ENCODE measurements around the gene FAM83G.
A peak's percentile ranks its signal among the peaks of the same experiment; 100 is the strongest.

Gene FAM83G

GRCh38 chr17:19010729-19011505 lies 6.4 kb upstream of the FAM83G start:
- H3K27ac Mint-ChIP-seq, result peak overlapping the region; percentile 75 to 83
- H3K4me1 Mint-ChIP-seq (ENCODE audit: low read depth in 2 of 2), result peaks cover 0 to 6% of the 10 kb centered on the region in 2 donors
- H3K36me3 Mint-ChIP-seq (ENCODE audit: insufficient read depth), result peaks cover 4% of the 10 kb centered on the region
- H3K27me3 Mint-ChIP-seq, result peaks cover 0 to 12% of the 10 kb centered on the region in 2 donors
- no peak overlapping the region for H3K4me3 Mint-ChIP-seq
- ATAC-seq (replicated peaks), result no peak
- no peak for DNase-seq
- H3K9me3 Mint-ChIP-seq, result no peaks in the 10 kb centered on the region

GRCh38 chr17:19009970-19010369 lies 5.4 kb upstream of the FAM83G start:
- Mint-ChIP-seq H3K4me3 (no peak overlapping the region), H3K4me1 (ENCODE audit: low read depth in 2 of 2) (peaks cover 0 to 9% of the 10 kb centered on the region in 2 donors), H3K36me3 (ENCODE audit: insufficient read depth) (peaks cover 7% of the 10 kb centered on the region), H3K27ac (peak overlapping the region in 1 of 2 donors; percentile 11), H3K9me3 (no peaks in the 10 kb centered on the region), H3K27me3 (peaks cover 0 to 2% of the 10 kb centered on the region in 2 donors)
- DNase-seq (no peak), ATAC-seq (replicated peaks) (no peak)

DNA sequence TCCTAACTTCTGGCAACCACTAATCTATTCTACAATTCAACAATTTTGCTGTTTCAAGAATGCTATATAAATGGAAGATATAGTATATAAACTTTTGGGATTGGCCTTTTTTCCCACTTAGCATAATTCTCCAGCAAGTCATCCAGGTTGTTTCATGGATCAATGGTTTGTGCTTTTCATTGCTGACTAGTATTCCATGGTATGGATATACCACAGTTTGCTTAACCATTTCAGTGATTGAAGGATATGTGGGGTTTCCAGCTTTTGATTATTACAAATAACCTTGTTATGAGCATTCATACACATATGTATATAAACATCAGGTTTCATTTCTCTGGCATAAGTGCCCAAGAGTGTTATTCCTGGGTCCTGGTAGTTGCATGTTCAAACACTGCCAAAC lies 2.1 kb upstream of the FAM83G start:
- peak overlapping the region; percentile 91 to 92 for H3K27ac Mint-ChIP-seq
- H3K4me1 Mint-ChIP-seq (ENCODE audit: low read depth in 2 of 2), result peaks cover 17 to 28% of the 10 kb centered on the region in 2 donors
- ATAC-seq (replicated peaks) (no peak), DNase-seq (no peak)
- no peak overlapping the region for H3K4me3 Mint-ChIP-seq
- H3K27me3 Mint-ChIP-seq, result no peaks in the 10 kb centered on the region
- no peaks in the 10 kb centered on the region for H3K9me3 Mint-ChIP-seq
- peaks cover 10% of the 10 kb centered on the region for H3K36me3 Mint-ChIP-seq (ENCODE audit: insufficient read depth)

DNA sequence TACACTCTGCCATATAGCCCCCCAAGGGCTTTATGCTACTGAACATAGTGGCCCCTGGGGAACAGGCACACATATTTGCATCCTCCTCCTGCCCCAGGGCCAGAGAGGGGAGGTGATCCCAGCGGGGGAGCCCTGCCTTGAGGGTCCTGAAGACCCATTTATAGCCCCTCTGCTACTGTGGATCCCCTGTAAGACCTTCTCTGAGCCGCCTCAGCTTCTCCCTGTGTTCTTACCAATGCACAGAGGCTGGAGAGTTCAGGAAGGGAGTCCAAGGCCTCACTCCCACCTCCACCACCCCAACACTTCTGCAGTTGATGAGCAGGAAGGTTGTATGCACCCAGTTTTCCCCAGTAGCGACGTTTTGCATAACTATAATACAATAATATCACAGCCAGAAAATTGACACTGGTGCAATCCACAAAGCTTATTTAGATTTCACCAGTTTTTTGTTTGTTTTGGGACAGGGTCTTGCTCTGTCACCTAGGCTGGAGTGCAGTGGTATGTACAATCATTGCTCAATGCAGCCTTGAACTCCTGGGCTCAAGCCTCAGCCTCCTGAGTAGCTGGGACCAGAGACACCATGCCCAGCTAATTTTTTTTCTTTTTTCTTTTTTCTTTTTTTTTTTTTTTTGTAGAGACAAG lies 1.3 kb upstream of the FAM83G start:
- peaks cover 22 to 29% of the 10 kb centered on the region in 2 donors for H3K4me1 Mint-ChIP-seq (ENCODE audit: low read depth in 2 of 2)
- no peak for ATAC-seq (replicated peaks)
- peaks cover 10% of the 10 kb centered on the region for H3K36me3 Mint-ChIP-seq (ENCODE audit: insufficient read depth)
- peak overlapping the region; percentile 91 to 92 for H3K27ac Mint-ChIP-seq
- peak overlapping the region; percentile 18 to 86 for H3K4me3 Mint-ChIP-seq
- no peaks in the 10 kb centered on the region for H3K9me3 Mint-ChIP-seq
- no peaks in the 10 kb centered on the region for H3K27me3 Mint-ChIP-seq
- no peak for DNase-seq

GRCh38 chr17:19005137-19005773 lies 691 bp upstream of the FAM83G start:
- DNase-seq (no peak), ATAC-seq (replicated peaks) (no peak)
- no peaks in the 10 kb centered on the region for H3K9me3 Mint-ChIP-seq
- H3K4me1 Mint-ChIP-seq (ENCODE audit: low read depth in 2 of 2), result peaks cover 22 to 27% of the 10 kb centered on the region in 2 donors
- H3K27me3 Mint-ChIP-seq, result no peaks in the 10 kb centered on the region
- H3K4me3 Mint-ChIP-seq, result peak overlapping the region; percentile 86 to 88
- peaks cover 10% of the 10 kb centered on the region for H3K36me3 Mint-ChIP-seq (ENCODE audit: insufficient read depth)
- peak overlapping the region; percentile 91 to 92 for H3K27ac Mint-ChIP-seq

DNA sequence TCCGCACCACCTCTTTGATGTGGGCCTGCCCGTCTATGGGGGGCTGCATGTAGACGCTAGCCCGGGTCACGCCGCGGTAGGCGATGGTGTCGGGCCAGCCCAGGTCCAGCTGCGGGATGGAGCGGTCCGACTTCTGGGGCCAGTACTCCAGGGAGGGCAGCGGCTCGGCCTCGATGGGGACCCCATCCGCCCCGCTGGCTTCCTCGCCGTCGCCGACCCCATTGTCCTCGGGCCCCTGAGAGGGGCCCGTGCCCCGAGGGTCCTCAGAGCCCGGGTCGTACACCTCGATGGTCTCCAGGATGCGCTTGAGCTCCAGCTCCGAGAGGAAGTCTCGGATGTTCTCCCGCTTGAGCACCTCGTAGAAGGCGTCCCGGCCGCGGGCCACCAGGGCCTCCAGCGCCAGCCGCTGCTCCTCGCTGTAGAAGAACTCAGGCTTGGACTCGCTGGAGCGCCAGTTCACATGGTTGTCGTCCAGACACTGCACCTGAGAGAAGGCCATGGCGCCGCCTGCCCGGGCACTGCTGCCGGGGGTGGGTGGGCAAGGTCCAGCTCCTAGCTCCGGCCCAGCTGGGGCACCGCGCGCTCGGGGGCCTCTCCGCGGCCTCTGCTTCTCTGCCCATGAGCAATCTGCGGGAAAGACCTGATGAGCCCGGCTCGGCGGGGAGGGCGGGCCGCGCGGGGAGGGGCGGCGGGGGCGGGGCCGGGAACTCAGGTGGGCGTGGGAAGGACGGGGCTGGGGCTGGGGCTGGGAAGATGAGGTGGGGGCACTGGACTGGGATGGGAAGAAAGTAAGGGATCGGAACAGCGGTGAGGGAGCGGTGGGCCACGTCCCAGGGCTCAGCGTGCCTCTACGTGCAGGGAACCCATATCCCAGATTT lies 782 bp downstream of the FAM83G start:
- ATAC-seq (replicated peaks), result peak; percentile 8
- peaks cover 10% of the 10 kb centered on the region for H3K36me3 Mint-ChIP-seq (ENCODE audit: insufficient read depth)
- peaks cover 22 to 27% of the 10 kb centered on the region in 2 donors for H3K4me1 Mint-ChIP-seq (ENCODE audit: low read depth in 2 of 2)
- H3K9me3 Mint-ChIP-seq, result no peaks in the 10 kb centered on the region
- peak overlapping the region; percentile 86 to 88 for H3K4me3 Mint-ChIP-seq
- peak overlapping the region; percentile 91 to 92 for H3K27ac Mint-ChIP-seq
- DNase-seq, result no peak
- no peaks in the 10 kb centered on the region for H3K27me3 Mint-ChIP-seq

DNA sequence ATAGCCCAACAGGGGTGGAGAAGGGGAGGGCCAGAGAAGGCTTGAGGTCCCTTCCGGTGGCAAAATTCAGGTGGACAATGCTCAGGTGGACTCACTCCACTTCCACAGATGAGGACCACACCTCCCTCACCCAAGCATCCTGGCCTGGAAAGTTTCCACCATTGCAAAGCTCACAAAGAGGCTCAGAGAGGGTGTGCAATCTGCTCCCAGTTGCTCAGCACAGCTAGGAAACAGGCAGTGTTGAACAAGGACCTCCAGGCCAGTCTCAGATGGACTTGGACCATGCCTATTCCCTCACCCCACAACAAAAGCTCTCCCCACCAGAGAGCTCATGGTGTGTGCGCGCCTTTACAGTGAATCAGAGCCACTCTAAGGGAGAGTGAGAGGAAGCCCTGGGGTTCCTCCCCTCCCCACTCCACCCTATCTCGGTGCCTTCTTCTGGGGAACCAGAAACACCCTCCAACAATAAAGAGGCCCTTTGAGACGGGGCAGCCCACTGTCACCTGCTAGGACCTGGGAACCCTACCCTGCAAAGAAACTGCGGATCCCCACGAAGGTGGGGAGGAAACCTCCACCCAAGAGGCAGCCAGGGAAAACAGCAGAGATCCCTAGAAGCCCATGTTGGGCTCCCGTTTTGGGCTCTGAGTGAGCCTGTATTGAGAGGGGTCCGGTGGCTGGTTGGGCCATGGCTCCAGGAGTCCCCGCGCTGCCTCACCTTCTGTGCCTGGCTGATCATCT lies 1.6 kb downstream of the FAM83G start:
- H3K9me3 Mint-ChIP-seq, result no peaks in the 10 kb centered on the region
- DNase-seq (no peak), ATAC-seq (replicated peaks) (no peak)
- H3K4me3 Mint-ChIP-seq, result peak overlapping the region; percentile 86 to 88
- no peaks in the 10 kb centered on the region for H3K27me3 Mint-ChIP-seq
- peaks cover 22 to 27% of the 10 kb centered on the region in 2 donors for H3K4me1 Mint-ChIP-seq (ENCODE audit: low read depth in 2 of 2)
- H3K27ac Mint-ChIP-seq, result peak overlapping the region; percentile 26 to 91
- H3K36me3 Mint-ChIP-seq (ENCODE audit: insufficient read depth), result peaks cover 10% of the 10 kb centered on the region

GRCh38 chr17:19001907-19002590 lies 2.5 kb downstream of the FAM83G start:
- peaks cover 22 to 31% of the 10 kb centered on the region in 2 donors for H3K4me1 Mint-ChIP-seq (ENCODE audit: low read depth in 2 of 2)
- H3K27ac Mint-ChIP-seq, result peak overlapping the region in 1 of 2 donors; percentile 46
- H3K36me3 Mint-ChIP-seq (ENCODE audit: insufficient read depth), result peaks cover 10% of the 10 kb centered on the region

GRCh38 chr17:19000531-19001325 lies 3.8 kb downstream of the FAM83G start:
- H3K27me3 Mint-ChIP-seq, result no peaks in the 10 kb centered on the region
- H3K36me3 Mint-ChIP-seq (ENCODE audit: insufficient read depth), result peaks cover 8% of the 10 kb centered on the region
- H3K4me1 Mint-ChIP-seq (ENCODE audit: low read depth in 2 of 2), result peaks cover 25 to 35% of the 10 kb centered on the region in 2 donors
- no peaks in the 10 kb centered on the region for H3K9me3 Mint-ChIP-seq
- H3K27ac Mint-ChIP-seq, result no peak overlapping the region
- no peak for DNase-seq
- no peak for ATAC-seq (replicated peaks)
- H3K4me3 Mint-ChIP-seq, result no peak overlapping the region

More at GRCh38 chr17:19001907-19002590, 2.5 kb downstream of the FAM83G start:
- no peak for DNase-seq
- Mint-ChIP-seq H3K9me3 (no peaks in the 10 kb centered on the region), H3K27me3 (no peaks in the 10 kb centered on the region), H3K4me3 (peak overlapping the region; percentile 24 to 86)
- no peak for ATAC-seq (replicated peaks)

DNA sequence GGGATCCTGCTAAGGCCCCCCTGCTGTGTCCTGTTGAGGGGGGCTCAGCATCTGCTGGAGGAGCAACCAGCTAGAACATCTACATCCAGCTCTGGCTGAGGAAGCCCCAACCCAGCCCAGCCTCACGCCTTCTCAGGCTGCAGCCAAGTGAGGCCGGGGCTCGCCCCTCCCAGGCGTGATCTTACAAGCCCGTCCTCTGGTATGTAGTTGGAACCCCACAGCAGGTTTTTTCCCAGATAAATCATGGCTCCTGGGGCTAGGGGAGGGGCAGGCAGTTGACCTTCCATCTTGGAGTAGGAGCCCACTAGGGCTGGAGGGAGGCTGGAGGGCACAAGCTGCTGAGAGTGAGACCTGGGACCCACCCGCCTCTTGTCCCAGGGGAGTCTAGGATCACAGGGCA lies 4.7 kb downstream of the FAM83G start:
- H3K4me3 Mint-ChIP-seq, result no peak overlapping the region
- peaks cover 7% of the 10 kb centered on the region for H3K36me3 Mint-ChIP-seq (ENCODE audit: insufficient read depth)
- no peaks in the 10 kb centered on the region for H3K9me3 Mint-ChIP-seq
- peaks cover 30 to 32% of the 10 kb centered on the region in 2 donors for H3K4me1 Mint-ChIP-seq (ENCODE audit: low read depth in 2 of 2)
- ATAC-seq (replicated peaks) (no peak), DNase-seq (no peak)
- no peaks in the 10 kb centered on the region for H3K27me3 Mint-ChIP-seq
- H3K27ac Mint-ChIP-seq, result no peak overlapping the region

DNA sequence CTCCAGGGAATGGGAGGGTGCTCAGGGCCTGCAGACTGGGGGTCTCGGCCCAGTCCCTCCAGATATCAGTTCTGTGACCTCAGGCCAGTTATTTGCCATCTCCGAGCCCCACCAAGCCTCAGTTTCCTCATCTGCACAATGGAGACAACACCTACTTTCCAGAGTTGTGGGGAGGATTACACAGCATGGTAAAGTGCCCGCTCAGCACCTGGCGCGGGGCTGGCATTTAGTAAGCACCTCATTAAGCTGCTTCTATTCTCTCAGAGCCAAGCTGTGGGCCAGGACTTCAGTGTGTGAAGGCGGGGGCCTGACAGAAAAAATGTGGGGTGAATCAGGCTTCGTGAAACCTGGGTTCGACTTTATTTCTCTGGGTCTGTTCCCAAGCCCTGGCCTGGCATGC lies 5.2 kb downstream of the FAM83G start:
- no peak for ATAC-seq (replicated peaks)
- peaks cover 7% of the 10 kb centered on the region for H3K36me3 Mint-ChIP-seq (ENCODE audit: insufficient read depth)
- no peaks in the 10 kb centered on the region for H3K27me3 Mint-ChIP-seq

More for the DNA sequence above, 5.2 kb downstream of the FAM83G start:
- no peak overlapping the region for H3K4me3 Mint-ChIP-seq
- H3K9me3 Mint-ChIP-seq, result no peaks in the 10 kb centered on the region
- no peak for DNase-seq
- H3K4me1 Mint-ChIP-seq (ENCODE audit: low read depth in 2 of 2), result peaks cover 30 to 33% of the 10 kb centered on the region in 2 donors
- no peak overlapping the region for H3K27ac Mint-ChIP-seq

Data from effector memory CD8-positive, alpha-beta T cell (primary cell).